Cardiac fibroblast (primary cell): Measurements from ENCODE around the gene MAN1A1.

ENCODE experiments used
- DNase-seq, 2 donors: peaks; one replicate each; pipeline versions ENCODE4 v3.0.0 to v3.0.0-alpha.2; 2010; ENCODE audit warnings: low read depth in 2 of 2
- H3K4me3 ChIP-seq, 2 donors: replicated peaks in 1 of 2; 1 replicate in 1 of 2; 2 replicates in 1 of 2; pipeline ENCODE4 v1.5.1; 2011; ENCODE audit warnings: low read depth in 2 of 2, low read length in 2 of 2, mild to moderate bottlenecking in 2 of 2, moderate library complexity in 1 of 2
- TF ChIP-seq, protein P1 (sequence below): IDR thresholded peaks from one replicate; pipeline ENCODE4 v1.5.1; 2011; ENCODE audit warnings: low read depth, mild to moderate bottlenecking, low read length, inconsistent platforms

MAN1A1 gene

DNA sequence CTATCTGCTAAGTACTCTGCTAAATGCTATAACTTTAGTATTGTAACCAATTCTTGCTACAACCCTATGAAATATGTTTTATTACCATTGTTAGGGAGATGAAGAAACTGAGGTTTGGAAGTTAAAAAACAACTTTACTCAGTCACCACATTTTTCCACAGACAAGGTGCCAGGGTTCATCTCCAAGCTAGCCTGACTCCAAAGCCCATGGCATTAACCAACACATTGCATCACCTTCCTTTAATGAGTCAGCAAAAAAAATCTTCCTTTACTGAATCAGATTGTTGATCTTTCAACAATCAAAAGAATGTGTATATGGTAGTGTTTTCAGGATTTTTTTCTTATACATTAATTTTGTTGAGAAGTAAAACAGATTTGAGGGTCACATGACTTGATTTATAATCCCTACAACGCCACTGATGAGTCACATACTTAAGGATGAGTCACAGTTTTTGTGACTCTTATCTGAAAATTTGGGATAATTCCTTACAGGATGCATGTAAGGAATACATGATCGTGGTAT is 41.5 kb downstream of the MAN1A1 start:
- no peak overlapping the region for H3K4me3 ChIP-seq
- peak; percentile 62 to 69 for DNase-seq
- TF ChIP-seq, protein P1, sequence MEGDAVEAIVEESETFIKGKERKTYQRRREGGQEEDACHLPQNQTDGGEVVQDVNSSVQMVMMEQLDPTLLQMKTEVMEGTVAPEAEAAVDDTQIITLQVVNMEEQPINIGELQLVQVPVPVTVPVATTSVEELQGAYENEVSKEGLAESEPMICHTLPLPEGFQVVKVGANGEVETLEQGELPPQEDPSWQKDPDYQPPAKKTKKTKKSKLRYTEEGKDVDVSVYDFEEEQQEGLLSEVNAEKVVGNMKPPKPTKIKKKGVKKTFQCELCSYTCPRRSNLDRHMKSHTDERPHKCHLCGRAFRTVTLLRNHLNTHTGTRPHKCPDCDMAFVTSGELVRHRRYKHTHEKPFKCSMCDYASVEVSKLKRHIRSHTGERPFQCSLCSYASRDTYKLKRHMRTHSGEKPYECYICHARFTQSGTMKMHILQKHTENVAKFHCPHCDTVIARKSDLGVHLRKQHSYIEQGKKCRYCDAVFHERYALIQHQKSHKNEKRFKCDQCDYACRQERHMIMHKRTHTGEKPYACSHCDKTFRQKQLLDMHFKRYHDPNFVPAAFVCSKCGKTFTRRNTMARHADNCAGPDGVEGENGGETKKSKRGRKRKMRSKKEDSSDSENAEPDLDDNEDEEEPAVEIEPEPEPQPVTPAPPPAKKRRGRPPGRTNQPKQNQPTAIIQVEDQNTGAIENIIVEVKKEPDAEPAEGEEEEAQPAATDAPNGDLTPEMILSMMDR: no peak

DNA sequence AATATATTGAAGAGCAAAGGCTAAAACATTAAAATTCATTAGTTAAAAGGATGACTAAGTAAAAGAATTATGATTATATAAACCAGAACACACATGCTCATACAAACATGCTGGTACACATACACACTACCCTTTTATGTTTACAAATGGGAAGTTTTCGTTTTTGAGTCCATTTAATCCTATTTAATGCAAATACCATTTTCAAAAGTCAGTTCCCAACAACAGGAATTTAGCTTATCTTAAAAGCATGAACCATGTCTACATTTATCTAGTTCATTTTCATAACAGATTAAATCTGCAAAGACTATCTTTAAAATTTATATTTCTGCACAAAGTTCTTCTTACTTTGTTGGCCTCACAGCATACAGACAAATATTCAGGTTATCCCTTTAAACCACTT is 42.5 kb downstream of the MAN1A1 start:
- DNase-seq: no peak
- TF ChIP-seq, protein P1: no peak
- H3K4me3 ChIP-seq: no peak overlapping the region

DNA sequence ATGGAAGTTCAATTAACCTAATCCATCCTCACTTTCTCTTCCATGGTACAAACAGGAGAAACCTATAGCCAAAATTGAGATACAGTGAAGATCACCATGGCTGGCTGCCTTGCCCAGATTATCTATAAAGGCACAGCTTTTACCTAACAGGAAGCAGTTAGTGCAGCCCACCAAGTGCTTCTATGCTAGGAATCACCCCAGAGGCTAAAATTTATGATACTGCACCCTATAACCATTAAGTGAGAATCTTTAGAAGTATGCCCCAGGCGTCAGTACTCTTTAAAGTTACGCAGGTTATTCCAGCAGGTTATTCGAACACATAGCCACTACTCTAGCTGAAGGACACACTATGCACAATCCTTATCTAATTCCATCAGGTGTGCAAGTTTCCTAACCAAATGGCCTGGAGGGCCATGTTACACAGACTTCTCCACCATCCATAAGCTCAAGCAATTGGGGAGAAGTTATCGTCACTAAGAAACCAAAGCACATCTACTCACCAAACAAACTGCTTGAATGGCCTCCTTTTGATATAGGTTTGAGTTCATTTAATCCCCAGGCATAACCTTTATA is 43.1 kb downstream of the MAN1A1 start:
- TF ChIP-seq, protein P1: no peak
- H3K4me3 ChIP-seq: no peak overlapping the region

DNA sequence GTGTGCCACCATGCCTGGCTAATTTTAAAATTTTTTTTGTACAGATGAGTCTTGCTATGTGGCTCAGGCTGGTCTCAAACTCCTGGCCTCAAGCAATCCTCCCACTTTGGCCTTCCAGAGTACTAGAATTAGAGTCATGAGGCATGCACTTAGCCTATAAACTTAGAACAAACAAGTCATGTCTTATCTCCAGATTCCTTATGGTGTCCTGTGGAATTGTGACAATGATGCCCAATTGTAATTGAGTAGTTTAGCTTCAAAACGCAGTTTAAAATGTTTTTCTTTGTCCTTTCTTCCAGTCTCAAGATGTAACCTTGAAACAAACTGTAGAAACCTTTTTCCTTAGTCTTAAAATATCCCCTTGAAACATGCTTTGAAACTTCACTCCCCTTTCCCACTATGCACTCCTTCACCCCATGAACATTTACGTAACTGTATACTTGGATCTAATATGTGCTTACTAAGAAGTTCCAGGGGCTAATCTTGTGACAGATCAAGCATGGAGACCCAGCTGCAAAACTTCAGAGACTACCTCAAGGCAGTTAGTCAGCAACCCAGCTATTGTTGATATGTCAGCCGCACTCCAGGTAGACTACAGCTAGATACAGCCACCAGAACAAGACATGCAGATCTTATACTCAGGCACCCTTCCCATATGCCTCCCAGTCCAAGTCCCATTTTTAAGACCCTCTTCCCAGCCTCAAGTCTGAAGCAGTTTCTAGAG is 46.2 kb downstream of the MAN1A1 start:
- H3K4me3 ChIP-seq: no peak overlapping the region
- DNase-seq: no peak
- TF ChIP-seq, protein P1: no peak

More for the DNA sequence above, 43.1 kb downstream of the MAN1A1 start:
- no peak for DNase-seq

DNA sequence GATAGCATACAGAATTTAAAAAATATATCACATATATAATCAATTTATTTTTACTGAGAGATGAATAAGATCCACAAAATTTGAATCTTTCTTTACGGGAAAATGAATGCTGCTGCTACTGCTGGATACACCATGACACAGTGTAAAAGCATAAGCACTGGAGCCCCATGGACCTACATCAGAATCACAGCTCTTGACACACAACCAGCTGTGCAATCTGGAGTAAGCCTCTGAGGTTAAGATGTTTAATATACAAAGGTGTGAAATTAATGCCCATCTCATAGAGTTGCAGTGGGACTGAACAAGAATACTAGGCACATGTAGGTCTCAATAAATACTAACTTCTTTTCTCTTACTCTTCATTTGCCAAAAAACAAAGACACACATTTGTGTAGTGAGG is 48.1 kb downstream of the MAN1A1 start:
- no peak overlapping the region for H3K4me3 ChIP-seq
- TF ChIP-seq, protein P1: no peak
- DNase-seq: no peak

DNA sequence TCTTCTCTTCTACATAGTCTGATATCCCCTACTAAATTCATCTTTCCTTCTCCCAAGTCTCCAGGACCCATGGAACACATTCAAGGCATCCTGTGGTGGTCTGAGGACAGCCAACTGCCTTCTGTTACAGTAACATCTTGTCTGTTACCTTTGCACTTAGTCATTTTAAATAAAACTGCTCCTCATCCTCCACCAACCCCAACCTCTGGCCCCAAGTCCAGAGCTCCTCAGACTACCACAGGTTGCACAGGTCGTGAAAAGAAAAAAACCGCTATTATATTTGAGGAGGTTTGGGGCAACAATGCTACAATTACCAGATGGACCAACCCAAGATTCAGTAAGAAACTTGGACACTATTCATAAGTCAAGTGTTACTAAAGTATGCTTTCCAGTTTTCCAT is 49.9 kb downstream of the MAN1A1 start:
- TF ChIP-seq, protein P1: no peak
- no peak for DNase-seq
- H3K4me3 ChIP-seq: no peak overlapping the region
